Measurements from ENCODE around the gene PLVAP.

DNA sequence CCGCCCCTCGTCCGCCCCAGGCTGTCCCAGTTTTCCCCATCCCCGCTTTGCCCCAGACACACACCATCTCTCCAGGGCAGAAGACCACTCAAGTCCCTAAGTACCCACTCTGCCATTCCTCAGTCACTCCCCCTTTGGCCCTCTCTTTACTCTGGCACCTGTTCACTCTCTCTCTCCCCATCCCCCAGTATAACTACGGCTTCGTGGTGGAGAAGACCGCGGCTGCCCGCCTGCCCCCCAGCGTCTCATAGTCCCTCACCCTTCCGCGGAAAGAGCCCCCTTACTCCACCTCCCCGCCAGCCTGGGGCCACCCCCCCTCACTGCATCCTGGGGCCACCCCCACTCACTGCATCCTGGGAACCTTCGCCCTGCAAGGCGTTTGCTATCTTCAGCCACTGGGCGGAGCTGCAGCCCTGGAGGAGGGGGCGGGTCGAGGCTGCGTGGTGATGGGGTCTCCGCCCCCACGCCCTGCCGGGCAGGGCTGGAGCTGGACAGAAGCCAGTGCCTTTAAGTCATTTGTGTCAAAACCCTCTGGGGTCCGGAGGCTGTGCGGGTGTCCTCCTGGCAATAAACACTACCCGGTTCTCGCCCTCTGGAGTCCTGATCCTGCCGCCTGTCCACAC lies 47.7 kb upstream of the PLVAP start:
- TF ChIP-seq CTCF (IDR thresholded peaks at IDR 0.05), result no peak
- no peak for TF ChIP-seq POLR2A (IDR thresholded peaks at IDR 0.05)

Data from lower leg skin (tissue), 3 donors.